ENCODE results near the gene SEMA4A. TPM values are rescaled to one million over a fixed set of nuclear protein-coding genes. Genes with fewer than 3 reads are reported as not detected.
"Not testable (repeated sequence)": the region's sequence is repeated elsewhere in the genome, so short reads cannot be mapped to it uniquely, and the experiment has no call there.

The SEMA4A gene
- total RNA-seq, 1 experiment from 2014 or later = 1.8 TPM

DNA sequence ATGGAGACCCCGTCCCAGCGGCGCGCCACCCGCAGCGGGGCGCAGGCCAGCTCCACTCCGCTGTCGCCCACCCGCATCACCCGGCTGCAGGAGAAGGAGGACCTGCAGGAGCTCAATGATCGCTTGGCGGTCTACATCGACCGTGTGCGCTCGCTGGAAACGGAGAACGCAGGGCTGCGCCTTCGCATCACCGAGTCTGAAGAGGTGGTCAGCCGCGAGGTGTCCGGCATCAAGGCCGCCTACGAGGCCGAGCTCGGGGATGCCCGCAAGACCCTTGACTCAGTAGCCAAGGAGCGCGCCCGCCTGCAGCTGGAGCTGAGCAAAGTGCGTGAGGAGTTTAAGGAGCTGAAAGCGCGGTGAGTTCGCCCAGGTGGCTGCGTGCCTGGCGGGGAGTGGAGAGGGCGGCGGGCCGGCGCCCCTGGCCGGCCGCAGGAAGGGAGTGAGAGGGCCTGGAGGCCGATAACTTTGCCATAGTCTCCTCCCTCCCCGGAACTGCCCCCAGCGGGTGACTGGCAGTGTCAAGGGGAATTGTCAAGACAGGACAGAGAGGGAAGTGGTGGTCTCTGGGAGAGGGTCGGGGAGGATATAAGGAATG, 38.4 kb upstream of the SEMA4A start:
- no peak for DNase-seq (ENCODE audit: low read depth in 1 of 2, low spot score in 2 of 2)
- Histone ChIP-seq H3K4me1 (replicated peaks) (peaks cover 54% of the 10 kb centered on the region), H3K36me3 (peaks cover 45% of the 10 kb centered on the region), H3K4me3 (peak overlapping the region; percentile 95), H3K27ac (peak overlapping the region; percentile 92), H3K27me3 (replicated peaks) (no peaks in the 10 kb centered on the region), H3K9me3 (replicated peaks) (no peaks in the 10 kb centered on the region)

DNA sequence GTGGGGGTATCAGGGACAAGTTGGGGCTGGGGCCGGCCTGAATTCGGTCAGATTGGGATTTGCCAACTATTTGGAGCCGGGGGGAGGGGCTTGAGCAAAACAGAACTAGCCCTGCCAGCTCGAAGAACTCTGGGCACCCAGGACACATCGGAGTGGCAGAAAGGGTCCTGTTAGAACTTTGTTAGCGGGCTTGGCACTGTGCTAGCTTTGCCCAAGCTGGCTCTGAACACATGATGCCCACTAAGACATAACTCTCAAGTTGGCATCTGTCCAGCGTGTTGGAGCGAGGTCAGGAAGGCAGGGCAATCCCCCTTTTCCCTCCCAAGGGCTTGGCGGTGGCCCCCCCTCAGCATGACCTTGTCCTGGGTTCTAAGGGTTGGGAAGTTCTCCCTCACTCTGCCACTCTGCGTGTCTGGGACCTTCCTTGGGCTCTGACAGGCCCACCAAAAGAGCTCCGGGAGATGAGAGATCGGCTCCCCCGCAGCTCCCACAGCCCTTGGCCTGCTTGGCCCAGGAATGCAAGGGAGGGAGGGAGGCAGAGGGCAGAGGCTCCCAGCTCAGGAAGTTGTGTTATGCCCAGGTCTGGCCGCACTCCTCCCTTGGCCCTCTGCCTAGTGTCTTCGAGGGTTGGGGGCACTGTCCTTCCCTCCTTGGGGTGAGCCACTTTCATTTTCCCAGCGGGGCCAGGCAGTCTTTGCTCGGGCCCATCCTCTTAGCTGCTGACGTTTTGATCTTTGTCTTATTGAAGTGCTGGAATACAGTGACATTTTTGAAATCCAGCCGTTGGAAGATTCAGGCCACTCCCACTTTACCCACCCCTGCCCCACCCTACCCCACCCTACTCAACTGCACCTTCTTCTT, 37.6 kb upstream of the SEMA4A start:
- DNase-seq (ENCODE audit: low read depth in 1 of 2, low spot score in 2 of 2) = peak; percentile 78 to 87
- Histone ChIP-seq H3K4me3 (peak overlapping the region; percentile 95), H3K9me3 (replicated peaks) (no peaks in the 10 kb centered on the region), H3K27ac (peak overlapping the region; percentile 92), H3K4me1 (replicated peaks) (peaks cover 61% of the 10 kb centered on the region), H3K27me3 (replicated peaks) (no peaks in the 10 kb centered on the region), H3K36me3 (peaks cover 53% of the 10 kb centered on the region)

DNA sequence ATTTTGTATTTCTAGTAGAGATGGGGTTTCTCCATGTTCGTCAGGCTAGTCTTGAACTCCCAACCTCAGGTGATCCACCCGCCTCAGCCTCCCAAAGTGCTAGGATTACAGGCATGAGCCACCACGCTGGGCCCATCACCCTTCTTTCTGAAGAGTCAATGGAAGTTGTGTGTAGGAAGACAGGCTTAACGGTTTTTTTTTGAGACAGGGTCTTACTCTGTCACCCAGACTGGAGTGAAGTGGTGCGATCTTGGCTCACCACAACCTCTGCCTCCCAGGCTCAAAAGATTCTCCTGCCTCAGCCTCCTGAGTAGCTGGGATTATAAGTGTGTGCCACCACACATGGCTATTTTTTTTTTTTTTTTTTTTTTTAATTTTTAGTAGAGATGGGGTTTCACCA, 36.7 kb upstream of the SEMA4A start:
- not testable (repeated sequence) for H3K27me3 ChIP-seq (replicated peaks); DNase-seq (ENCODE audit: low read depth in 1 of 2, low spot score in 2 of 2); H3K9me3 ChIP-seq (replicated peaks)
- peaks cover 58% of the 10 kb centered on the region for H3K36me3 ChIP-seq
- peaks cover 71% of the 10 kb centered on the region for H3K4me1 ChIP-seq (replicated peaks)
- peak overlapping the region; percentile 92 for H3K27ac ChIP-seq
- H3K4me3 ChIP-seq = peak overlapping the region; percentile 95

DNA sequence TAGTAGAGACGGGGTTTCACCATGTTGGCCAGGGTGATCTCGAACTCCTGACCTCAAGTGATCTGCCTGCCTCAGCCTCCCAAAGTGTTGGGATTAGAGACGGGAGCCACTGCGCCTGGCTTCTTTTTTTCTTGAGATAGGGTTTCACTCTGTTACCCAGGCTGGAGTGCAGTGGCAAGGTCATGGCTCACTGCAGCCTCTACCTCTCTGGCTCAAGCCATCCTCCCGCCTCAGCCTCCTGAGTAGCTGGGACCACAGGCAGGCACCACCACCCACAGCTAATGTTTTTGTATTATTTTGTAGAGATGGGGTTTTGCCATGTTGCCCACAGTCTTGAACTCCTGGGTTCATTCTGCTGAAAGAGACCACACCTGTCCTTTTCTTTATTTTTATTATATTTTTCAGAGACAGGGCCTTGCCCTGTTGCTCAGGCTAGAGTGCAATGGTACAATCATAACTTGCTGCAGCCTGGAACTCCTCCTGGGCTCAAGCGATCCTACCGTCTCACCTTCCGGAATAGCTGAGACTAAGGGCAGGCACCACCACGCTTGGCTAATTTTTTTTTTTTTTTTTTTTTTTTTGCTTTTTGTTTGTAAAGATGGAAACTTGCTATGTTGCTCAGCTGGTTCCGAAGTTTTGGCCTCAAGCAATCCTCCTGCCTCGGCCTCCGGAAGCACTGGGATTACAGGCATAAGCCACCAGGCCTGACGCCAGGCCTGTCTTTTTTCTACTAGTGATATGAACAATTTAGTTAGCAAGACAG, 35.8 kb upstream of the SEMA4A start:
- H3K9me3 ChIP-seq (replicated peaks) = no peaks in the 10 kb centered on the region
- H3K4me3 ChIP-seq = peak overlapping the region; percentile 95; the same call in 1 of the 2 replicates
- no peak for DNase-seq (ENCODE audit: low read depth in 1 of 2, low spot score in 2 of 2)
- no peak overlapping the region for H3K27ac ChIP-seq
- H3K4me1 ChIP-seq (replicated peaks) = peaks cover 78% of the 10 kb centered on the region
- H3K27me3 ChIP-seq (replicated peaks) = no peaks in the 10 kb centered on the region
- H3K36me3 ChIP-seq = peaks cover 67% of the 10 kb centered on the region

DNA sequence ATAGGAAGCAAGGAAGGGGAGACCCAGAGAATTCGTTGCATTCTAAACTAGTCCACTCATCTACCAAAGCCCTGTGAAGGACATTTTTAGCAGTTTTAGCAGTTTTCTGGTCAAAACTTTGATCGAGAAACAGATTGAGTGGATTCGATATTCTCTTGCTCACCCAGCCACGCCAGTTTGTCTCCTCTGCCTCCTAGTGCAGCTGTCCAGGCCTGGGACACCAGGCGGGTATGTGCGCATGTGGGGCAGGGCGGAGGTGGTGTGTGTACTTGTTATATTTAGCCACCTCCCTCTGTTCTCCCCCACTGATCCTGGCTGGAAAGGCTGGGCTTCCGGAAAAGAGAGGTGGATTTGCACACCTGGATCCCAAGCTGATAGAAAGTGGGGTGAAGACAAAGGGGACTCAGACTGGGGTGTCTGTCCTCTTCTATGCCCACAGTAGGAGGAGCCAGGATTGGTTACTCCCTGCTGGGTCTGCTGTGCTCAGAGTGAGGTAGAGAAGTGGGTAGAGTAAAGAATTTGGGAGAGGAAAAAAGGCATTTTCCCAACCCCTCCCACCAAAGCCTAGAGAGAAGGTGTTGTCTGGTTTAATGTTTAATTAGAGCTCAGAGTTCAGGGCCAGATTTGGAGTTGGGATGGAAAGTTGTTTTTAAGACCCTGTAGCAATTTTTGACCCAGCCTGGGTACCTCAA, 35.1 kb upstream of the SEMA4A start:
- Histone ChIP-seq H3K4me1 (replicated peaks) (peaks cover 78% of the 10 kb centered on the region), H3K4me3 (no peak overlapping the region), H3K9me3 (replicated peaks) (no peaks in the 10 kb centered on the region), H3K27me3 (replicated peaks) (no peaks in the 10 kb centered on the region), H3K27ac (no peak overlapping the region), H3K36me3 (peaks cover 72% of the 10 kb centered on the region)
- no peak for DNase-seq (ENCODE audit: low read depth in 1 of 2, low spot score in 2 of 2)

DNA sequence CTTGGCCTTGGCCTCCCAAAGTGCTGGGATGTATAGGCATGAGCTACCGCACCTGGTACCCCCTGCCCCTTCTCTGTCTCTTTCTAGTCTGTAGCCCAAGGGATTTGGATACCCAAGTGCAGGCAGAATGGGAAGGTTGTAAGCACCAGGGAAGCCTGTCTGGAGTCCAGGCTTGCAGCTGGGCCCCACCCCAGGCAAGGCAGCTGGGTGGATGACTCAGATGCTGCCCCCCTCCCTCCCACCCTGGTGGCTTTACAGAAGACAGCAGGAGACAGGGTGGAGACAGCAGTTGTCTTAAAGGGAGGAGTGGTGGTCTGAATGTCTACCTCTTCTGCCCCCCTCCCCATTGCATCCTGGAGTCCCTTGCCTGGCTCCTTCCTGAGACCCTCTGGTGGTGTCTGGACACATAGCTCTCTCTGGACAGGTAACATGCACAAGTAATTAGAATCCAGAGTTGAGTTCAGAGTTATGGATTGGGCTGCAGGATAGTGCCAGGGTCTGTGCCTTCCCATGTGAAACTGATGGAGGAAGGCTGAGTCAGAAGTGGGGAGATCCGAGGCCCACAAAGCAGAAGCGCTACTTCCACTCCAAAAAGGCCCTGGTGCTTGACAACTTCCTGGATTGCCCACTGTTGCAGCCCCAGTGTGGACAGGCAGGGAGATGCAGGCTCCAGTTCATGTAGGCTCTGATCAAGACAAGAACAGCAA, 33.7 kb upstream of the SEMA4A start:
- H3K9me3 ChIP-seq (replicated peaks) = no peaks in the 10 kb centered on the region
- H3K4me3 ChIP-seq = peak overlapping the region; percentile 5; the same call in 1 of the 2 replicates
- H3K4me1 ChIP-seq (replicated peaks) = peaks cover 81% of the 10 kb centered on the region
- peak overlapping the region; percentile 42 for H3K27ac ChIP-seq
- H3K36me3 ChIP-seq = peaks cover 76% of the 10 kb centered on the region
- no peaks in the 10 kb centered on the region for H3K27me3 ChIP-seq (replicated peaks)
- DNase-seq (ENCODE audit: low read depth in 1 of 2, low spot score in 2 of 2) = peak; percentile 68 to 81

DNA sequence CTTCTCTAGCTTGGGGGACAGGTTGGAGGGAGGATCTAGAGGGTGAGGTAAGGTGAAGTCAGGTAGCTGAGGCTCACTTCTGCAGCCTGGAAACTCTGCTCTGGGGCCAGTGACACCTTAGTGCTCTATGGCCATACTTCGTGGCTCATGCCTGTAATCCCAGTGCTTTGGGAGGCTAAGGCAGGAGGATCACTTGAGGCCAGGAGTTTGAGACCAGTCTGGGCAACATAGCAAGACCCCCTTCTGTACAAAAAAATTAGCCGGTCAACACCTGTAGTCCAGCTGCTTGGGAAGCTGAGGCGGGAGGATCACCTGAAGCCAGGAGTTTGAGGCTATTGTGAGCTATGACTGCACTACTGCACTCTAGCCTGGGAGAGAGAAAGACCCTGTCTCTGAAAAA, 33.1 kb upstream of the SEMA4A start:
- DNase-seq (ENCODE audit: low read depth in 1 of 2, low spot score in 2 of 2) = no peak
- H3K4me1 ChIP-seq (replicated peaks) = peaks cover 87% of the 10 kb centered on the region
- peaks cover 76% of the 10 kb centered on the region for H3K36me3 ChIP-seq
- no peaks in the 10 kb centered on the region for H3K9me3 ChIP-seq (replicated peaks)
- no peaks in the 10 kb centered on the region for H3K27me3 ChIP-seq (replicated peaks)
- no peak overlapping the region for H3K4me3 ChIP-seq
- H3K27ac ChIP-seq = peak overlapping the region; percentile 42

DNA sequence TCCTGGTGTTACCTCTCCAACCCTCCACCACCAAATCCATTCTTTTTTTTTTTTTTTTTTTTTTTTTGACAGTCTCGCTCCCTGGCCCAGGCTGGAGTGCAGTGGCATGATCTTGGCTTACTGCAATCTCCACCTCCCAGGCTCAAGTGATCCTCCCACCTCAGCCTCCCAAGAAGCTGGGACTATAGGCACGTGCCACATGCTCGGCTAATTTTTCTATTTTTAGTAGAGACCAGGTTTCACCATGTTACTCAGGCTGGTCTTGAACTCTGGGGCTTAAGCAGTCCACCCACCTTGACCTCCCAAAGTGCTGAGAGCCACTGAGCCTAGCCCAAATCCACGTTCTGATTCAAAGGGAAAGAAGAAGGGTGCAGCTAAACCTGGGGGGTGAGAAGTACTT, 32.4 kb upstream of the SEMA4A start:
- H3K4me3 ChIP-seq = not testable (repeated sequence)

DNA sequence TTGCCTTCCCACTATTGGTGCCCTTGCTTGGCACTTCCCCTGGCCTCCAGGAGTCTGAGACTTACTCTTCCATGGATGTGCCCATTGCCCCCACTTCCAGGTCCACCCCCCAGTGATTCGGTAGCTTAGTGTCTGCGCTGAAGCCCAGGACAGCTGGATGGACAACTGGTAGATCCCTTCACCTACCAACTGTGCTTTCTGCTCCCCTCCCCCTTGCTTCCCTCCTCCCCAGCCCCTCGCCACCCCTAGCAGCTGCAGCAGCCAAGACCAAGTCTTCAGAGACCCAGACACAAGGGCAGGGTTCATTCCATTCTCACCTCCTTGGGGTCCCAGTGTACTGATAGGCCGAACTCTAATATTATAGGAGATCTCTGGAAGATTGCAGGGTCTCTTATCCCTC, 31.9 kb upstream of the SEMA4A start:
- H3K27ac ChIP-seq = no peak overlapping the region
- DNase-seq (ENCODE audit: low read depth in 1 of 2, low spot score in 2 of 2) = no peak
- H3K36me3 ChIP-seq = peaks cover 70% of the 10 kb centered on the region
- no peak overlapping the region for H3K4me3 ChIP-seq
- no peaks in the 10 kb centered on the region for H3K9me3 ChIP-seq (replicated peaks)
- H3K4me1 ChIP-seq (replicated peaks) = peaks cover 97% of the 10 kb centered on the region
- no peaks in the 10 kb centered on the region for H3K27me3 ChIP-seq (replicated peaks)

More for the DNA sequence above, 32.4 kb upstream of the SEMA4A start:
- not testable (repeated sequence) for DNase-seq (ENCODE audit: low read depth in 1 of 2, low spot score in 2 of 2); H3K27me3 ChIP-seq (replicated peaks); H3K27ac ChIP-seq; H3K9me3 ChIP-seq (replicated peaks)
- H3K36me3 ChIP-seq = peaks cover 72% of the 10 kb centered on the region
- H3K4me1 ChIP-seq (replicated peaks) = peaks cover 94% of the 10 kb centered on the region

DNA sequence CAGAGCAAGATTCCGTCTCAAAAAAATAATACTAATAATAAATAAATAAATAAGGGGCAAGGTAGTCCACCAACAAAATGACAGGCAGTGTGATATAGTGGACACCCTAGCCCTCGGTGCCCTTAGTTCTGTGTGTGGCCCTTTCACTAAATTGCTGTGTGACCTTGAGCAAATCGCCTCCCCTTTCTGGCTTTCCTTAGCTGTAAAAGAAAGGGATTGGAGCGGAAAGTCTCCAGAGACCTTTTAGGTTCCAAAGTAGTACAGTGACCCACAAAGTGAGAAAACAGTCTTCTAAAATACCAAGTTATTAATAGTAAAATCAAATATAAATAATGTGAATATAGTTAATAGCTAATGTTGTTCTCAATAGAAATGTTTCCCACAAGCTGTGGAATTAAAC, 31.3 kb upstream of the SEMA4A start:
- Histone ChIP-seq H3K27ac (peak overlapping the region; percentile 96), H3K4me1 (replicated peaks) (peaks cover 100% of the 10 kb centered on the region), H3K9me3 (replicated peaks) (no peaks in the 10 kb centered on the region), H3K27me3 (replicated peaks) (no peaks in the 10 kb centered on the region), H3K4me3 (no peak overlapping the region), H3K36me3 (peaks cover 69% of the 10 kb centered on the region)
- DNase-seq (ENCODE audit: low read depth in 1 of 2, low spot score in 2 of 2) = no peak

DNA sequence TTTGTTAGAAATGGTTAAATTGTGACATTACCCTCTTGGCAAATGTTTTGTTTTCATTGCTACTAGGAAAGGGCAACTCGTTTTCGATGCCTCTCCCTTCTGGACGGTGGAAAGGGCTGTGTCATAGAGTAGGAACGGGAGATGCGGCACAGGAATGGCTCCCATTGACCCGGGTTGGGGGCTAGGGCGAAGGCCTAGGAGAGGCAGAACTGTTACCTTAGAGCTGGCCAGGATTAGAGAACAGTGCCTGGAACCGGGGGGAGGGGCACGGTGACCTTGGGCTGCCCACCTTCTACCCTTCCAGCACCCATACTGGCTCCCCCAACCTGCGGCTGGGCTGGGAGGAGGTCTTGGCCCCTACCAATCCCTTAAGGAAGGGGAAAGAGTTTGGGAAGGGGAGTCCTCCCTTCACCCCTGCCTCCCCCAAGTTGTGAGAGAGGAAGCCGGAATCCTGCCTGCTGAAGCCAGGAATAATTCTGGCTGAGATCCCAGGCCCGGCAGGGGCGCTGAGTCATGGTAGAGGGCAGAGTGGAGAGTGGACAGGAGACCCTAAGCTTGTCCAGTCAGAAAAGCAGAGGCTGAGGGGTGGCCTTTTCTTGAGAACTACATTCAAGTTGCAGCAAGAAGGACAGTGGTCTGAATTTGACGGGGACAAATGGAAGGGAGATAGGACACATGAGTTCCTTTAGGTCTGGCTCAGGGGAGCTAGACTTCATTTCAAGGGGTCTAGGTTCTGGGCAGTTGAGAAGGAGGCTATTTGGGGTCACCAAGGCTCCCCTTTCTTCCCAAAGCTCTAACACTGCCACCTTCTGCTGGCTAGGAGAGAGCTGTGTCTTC, 30.6 kb upstream of the SEMA4A start:
- Histone ChIP-seq H3K4me3 (no peak overlapping the region), H3K27me3 (replicated peaks) (no peaks in the 10 kb centered on the region), H3K27ac (peak overlapping the region; percentile 96), H3K9me3 (replicated peaks) (no peaks in the 10 kb centered on the region), H3K4me1 (replicated peaks) (peaks cover 100% of the 10 kb centered on the region), H3K36me3 (peaks cover 65% of the 10 kb centered on the region)
- DNase-seq (ENCODE audit: low read depth in 1 of 2, low spot score in 2 of 2) = peak; percentile 90 to 92

All from SJSA1 (cell line).